CD4-positive, CD25-positive, alpha-beta regulatory T cell (primary cell): ENCODE measurements around the gene PLXNA4. TPM values are rescaled to one million over a fixed set of nuclear protein-coding genes. Genes with fewer than 3 reads are reported as not detected.

Experiments used
- ATAC-seq, 2 donors: fragments of 150-1000 bp; cut with Tn5 transposase; one replicate each; pipeline ENCODE4 v1.10.0; 2021; ENCODE audit warnings: low read depth in 2 of 2, moderate number of reproducible peaks in 2 of 2, moderate library complexity in 1 of 2
- DNase-seq, 3 donors: peaks; one replicate each; pipeline versions ENCODE4 v3.0.0 to v3.0.0-alpha.2; 2012 to 2022; ENCODE audit warnings: mixed read lengths in 1 of 3
- H3K27ac ChIP-seq: one replicate; pipeline ENCODE4 v1.7.0; 2013; ENCODE audit warnings: mild to moderate bottlenecking, low read length; ENCODE audit not compliant: insufficient read depth, poor library complexity, severe bottlenecking
- H3K27me3 ChIP-seq: one replicate; pipeline ENCODE4 v1.7.0; 2013; ENCODE audit warnings: low read length; ENCODE audit not compliant: control insufficient read depth, insufficient read depth
- H3K36me3 ChIP-seq: one replicate; pipeline ENCODE4 v1.7.0; 2013; ENCODE audit warnings: mild to moderate bottlenecking, low read length, moderate library complexity; ENCODE audit not compliant: control insufficient read depth, insufficient read depth
- H3K4me1 ChIP-seq: 2 replicates; pipeline ENCODE4 v1.7.0; 2013; ENCODE audit warnings: mild to moderate bottlenecking, low read length; ENCODE audit not compliant: insufficient read depth, control insufficient read depth, poor library complexity, severe bottlenecking
- H3K4me3 ChIP-seq: one replicate; pipeline ENCODE4 v1.7.0; 2013; ENCODE audit warnings: low read depth, mild to moderate bottlenecking, low read length, moderate library complexity
- H3K9me3 ChIP-seq, 2 experiments: 1 replicate in 1 of 2; 2 replicates in 1 of 2; pipeline ENCODE4 v1.7.0; 2013; ENCODE audit warnings: low read length in 2 of 2, mild to moderate bottlenecking in 1 of 2, moderate library complexity in 1 of 2; ENCODE audit not compliant: control insufficient read depth in 2 of 2
- H3K27ac Mint-ChIP-seq, 3 donors: one replicate each; pipeline ENCODE4 v1.8.0; 2020 to 2022; ENCODE audit warnings: mild to moderate bottlenecking in 3 of 3, mixed read lengths in 3 of 3, moderate library complexity in 2 of 3
- H3K27me3 Mint-ChIP-seq: one replicate; pipeline ENCODE4 v1.8.0; 2022; ENCODE audit warnings: mild to moderate bottlenecking, mixed read lengths
- H3K36me3 Mint-ChIP-seq: one replicate; pipeline ENCODE4 v1.8.0; 2020; ENCODE audit warnings: mixed read lengths
- H3K4me1 Mint-ChIP-seq, 4 donors: one replicate each; pipeline ENCODE4 v1.8.0; 2020 to 2022; ENCODE audit warnings: mixed read lengths in 4 of 4, mild to moderate bottlenecking in 1 of 4
- H3K4me3 Mint-ChIP-seq, 4 donors: one replicate each; pipeline ENCODE4 v1.8.0; 2020 to 2022; ENCODE audit warnings: mild to moderate bottlenecking in 4 of 4, mixed read lengths in 4 of 4, moderate library complexity in 3 of 4
- H3K9me3 Mint-ChIP-seq, 7 donors: one replicate each; pipeline ENCODE4 v1.8.0; 2020 to 2022; ENCODE audit warnings: mixed read lengths in 7 of 7, mild to moderate bottlenecking in 3 of 7, moderate library complexity in 2 of 7
- polyA plus RNA-seq, 4 donors: library from polyadenylated mRNA; unstranded; fragments of 300-500 nt; fragmentation: Illumina TruSeq; gene quantifications; one replicate each; pipeline ENCODE4 v1.2.3, GENCODE V29; 2021
- total RNA-seq: library from RNA; stranded (reverse); gene quantifications from one replicate; pipeline ENCODE4 v1.2.3, GENCODE V29; 2022

Gene PLXNA4
- total and polyA plus RNA-seq, 5 donors from 2014 or later: 0.27 TPM; not detected in 4

- Histone ChIP-seq H3K4me3 (no peak overlapping the region), H3K27ac (no peak overlapping the region), H3K27me3 (no peaks in the 10 kb centered on the region), H3K9me3 (no peaks in the 10 kb centered on the region), H3K4me1 (no peaks in the 10 kb centered on the region), H3K36me3 (no peaks in the 10 kb centered on the region)
- no peaks in the 10 kb centered on the region for H3K36me3 Mint-ChIP-seq
- DNase-seq (no peak), ATAC-seq (no peak)
- peaks cover 17% of the 10 kb centered on the region for H3K27me3 Mint-ChIP-seq
- H3K9me3 Mint-ChIP-seq: peaks cover 0 to 4% (median 0%) of the 10 kb centered on the region in 7 donors
- H3K27ac Mint-ChIP-seq: no peak overlapping the region
- no peak overlapping the region for H3K4me3 Mint-ChIP-seq
- H3K4me1 Mint-ChIP-seq: peaks cover 0 to 9% (median 2%) of the 10 kb centered on the region in 4 donors
Observed at GRCh38 chr7:132613737-132614136, 37.5 kb upstream of the PLXNA4 start.

GRCh38 chr7:132610995-132611394 lies 34.7 kb upstream of the PLXNA4 start:
- Mint-ChIP-seq H3K9me3 (peaks cover 0 to 4% (median 0%) of the 10 kb centered on the region in 7 donors), H3K4me1 (peaks cover 0 to 8% (median 2%) of the 10 kb centered on the region in 4 donors), H3K4me3 (no peak overlapping the region), H3K27me3 (peaks cover 7% of the 10 kb centered on the region), H3K36me3 (no peaks in the 10 kb centered on the region), H3K27ac (no peak overlapping the region)
- Histone ChIP-seq H3K4me3 (no peak overlapping the region), H3K4me1 (no peaks in the 10 kb centered on the region), H3K27ac (no peak overlapping the region), H3K36me3 (no peaks in the 10 kb centered on the region), H3K9me3 (no peaks in the 10 kb centered on the region), H3K27me3 (no peaks in the 10 kb centered on the region)
- ATAC-seq (no peak), DNase-seq (no peak)

GRCh38 chr7:132609906-132610520 lies 33.7 kb upstream of the PLXNA4 start:
- Mint-ChIP-seq H3K4me1 (peaks cover 0 to 6% (median 2%) of the 10 kb centered on the region in 4 donors), H3K9me3 (peaks cover 0 to 4% (median 0%) of the 10 kb centered on the region in 7 donors), H3K27ac (no peak overlapping the region), H3K27me3 (peaks cover 7% of the 10 kb centered on the region), H3K36me3 (no peaks in the 10 kb centered on the region), H3K4me3 (no peak overlapping the region)
- Histone ChIP-seq H3K36me3 (no peaks in the 10 kb centered on the region), H3K9me3 (no peaks in the 10 kb centered on the region), H3K27me3 (no peaks in the 10 kb centered on the region), H3K4me3 (no peak overlapping the region), H3K4me1 (no peaks in the 10 kb centered on the region), H3K27ac (no peak overlapping the region)
- ATAC-seq (no peak), DNase-seq (no peak)

GRCh38 chr7:132609222-132609621 lies 33.0 kb upstream of the PLXNA4 start:
- Mint-ChIP-seq H3K27me3 (peaks cover 7% of the 10 kb centered on the region), H3K4me3 (no peak overlapping the region), H3K9me3 (peaks cover 0 to 2% (median 0%) of the 10 kb centered on the region in 7 donors), H3K27ac (no peak overlapping the region), H3K36me3 (no peaks in the 10 kb centered on the region), H3K4me1 (peaks cover 0 to 2% (median 0%) of the 10 kb centered on the region in 4 donors)
- Histone ChIP-seq H3K27ac (no peak overlapping the region), H3K27me3 (no peaks in the 10 kb centered on the region), H3K36me3 (no peaks in the 10 kb centered on the region), H3K4me3 (no peak overlapping the region), H3K9me3 (no peaks in the 10 kb centered on the region), H3K4me1 (no peaks in the 10 kb centered on the region)
- ATAC-seq: no peak
- no peak for DNase-seq

- no peak overlapping the region for H3K27ac Mint-ChIP-seq
- H3K9me3 Mint-ChIP-seq: peaks cover 0 to 2% (median 0%) of the 10 kb centered on the region in 7 donors
- no peaks in the 10 kb centered on the region for H3K9me3 ChIP-seq
- DNase-seq (no peak), ATAC-seq (no peak)
- H3K36me3 Mint-ChIP-seq: no peaks in the 10 kb centered on the region
- H3K27ac ChIP-seq: no peak overlapping the region
- no peak overlapping the region for H3K4me3 ChIP-seq
- no peaks in the 10 kb centered on the region for H3K4me1 Mint-ChIP-seq
- no peaks in the 10 kb centered on the region for H3K27me3 ChIP-seq
- no peaks in the 10 kb centered on the region for H3K4me1 ChIP-seq
- no peak overlapping the region for H3K4me3 Mint-ChIP-seq
- H3K36me3 ChIP-seq: no peaks in the 10 kb centered on the region
- peaks cover 3% of the 10 kb centered on the region for H3K27me3 Mint-ChIP-seq
Observed at GRCh38 chr7:132608523-132608922, 32.3 kb upstream of the PLXNA4 start.

- H3K36me3 ChIP-seq: no peaks in the 10 kb centered on the region
- H3K27me3 ChIP-seq: no peaks in the 10 kb centered on the region
- Mint-ChIP-seq H3K9me3 (peaks cover 0 to 2% (median 0%) of the 10 kb centered on the region in 7 donors), H3K27ac (no peak overlapping the region), H3K4me1 (no peaks in the 10 kb centered on the region), H3K36me3 (no peaks in the 10 kb centered on the region), H3K27me3 (no peaks in the 10 kb centered on the region), H3K4me3 (no peak overlapping the region)
- no peaks in the 10 kb centered on the region for H3K9me3 ChIP-seq
- H3K4me3 ChIP-seq: no peak overlapping the region
- H3K4me1 ChIP-seq: no peaks in the 10 kb centered on the region
- DNase-seq (no peak), ATAC-seq (no peak)
- H3K27ac ChIP-seq: no peak overlapping the region
Observed at GRCh38 chr7:132607656-132608055, 31.4 kb upstream of the PLXNA4 start.

- no peak for ATAC-seq
- H3K27ac Mint-ChIP-seq: no peak overlapping the region
- H3K4me1 Mint-ChIP-seq: no peaks in the 10 kb centered on the region
Observed at GRCh38 chr7:132604121-132604520, 27.9 kb upstream of the PLXNA4 start.

GRCh38 chr7:132603220-132603833 lies 27.1 kb upstream of the PLXNA4 start:
- DNase-seq: no peak
- H3K4me3 Mint-ChIP-seq: no peak overlapping the region
- Histone ChIP-seq H3K4me3 (no peak overlapping the region), H3K27ac (no peak overlapping the region), H3K27me3 (no peaks in the 10 kb centered on the region), H3K36me3 (no peaks in the 10 kb centered on the region), H3K4me1 (no peaks in the 10 kb centered on the region), H3K9me3 (no peaks in the 10 kb centered on the region)
- H3K27ac Mint-ChIP-seq: no peak overlapping the region
- no peaks in the 10 kb centered on the region for H3K4me1 Mint-ChIP-seq
- peaks cover 4% of the 10 kb centered on the region for H3K27me3 Mint-ChIP-seq
- no peaks in the 10 kb centered on the region for H3K9me3 Mint-ChIP-seq
- no peaks in the 10 kb centered on the region for H3K36me3 Mint-ChIP-seq
- no peak for ATAC-seq

More at GRCh38 chr7:132604121-132604520, 27.9 kb upstream of the PLXNA4 start:
- Histone ChIP-seq H3K9me3 (no peaks in the 10 kb centered on the region), H3K27ac (no peak overlapping the region), H3K4me3 (no peak overlapping the region), H3K4me1 (no peaks in the 10 kb centered on the region), H3K36me3 (no peaks in the 10 kb centered on the region), H3K27me3 (no peaks in the 10 kb centered on the region)
- Mint-ChIP-seq H3K9me3 (no peaks in the 10 kb centered on the region), H3K36me3 (no peaks in the 10 kb centered on the region), H3K27me3 (peaks cover 4% of the 10 kb centered on the region), H3K4me3 (no peak overlapping the region)
- DNase-seq: no peak
